Endodermal cell (in vitro differentiated cells): ENCODE data around the gene NCBP2. TPM values are rescaled to one million over a fixed set of nuclear protein-coding genes. Genes with fewer than 3 reads are reported as not detected.
A peak's percentile ranks its signal among the peaks of the same experiment; 100 is the strongest.

Experiments
- DNase-seq: peaks from one replicate; pipeline ENCODE4 v3.0.0-alpha.2; 2017
- H3K27ac ChIP-seq: 2 replicates; pipeline ENCODE4 v1.5.1; 2013; ENCODE audit warnings: mild to moderate bottlenecking, low read depth, low read length, moderate library complexity
- H3K27me3 ChIP-seq: 2 replicates; pipeline ENCODE4 v1.6.1; 2013; ENCODE audit warnings: mild to moderate bottlenecking, low read length, moderate library complexity; ENCODE audit not compliant: insufficient read depth, control insufficient read depth, poor library complexity, severe bottlenecking
- H3K36me3 ChIP-seq: 2 replicates; pipeline ENCODE4 v1.7.0; 2013; ENCODE audit warnings: mild to moderate bottlenecking, low read length, moderate library complexity; ENCODE audit not compliant: control insufficient read depth, insufficient read depth
- H3K4me1 ChIP-seq: one replicate; pipeline ENCODE4 v1.7.0; 2013; ENCODE audit warnings: low read length; ENCODE audit not compliant: control insufficient read depth, insufficient read depth
- H3K4me3 ChIP-seq: 2 replicates; pipeline ENCODE4 v1.5.1; 2013; ENCODE audit warnings: mild to moderate bottlenecking, low read length, moderate library complexity
- H3K9ac ChIP-seq: 2 replicates; pipeline ENCODE4 v1.6.1; 2013; ENCODE audit warnings: mild to moderate bottlenecking, low read length, moderate library complexity; ENCODE audit not compliant: poor library complexity, severe bottlenecking; ENCODE audit errors: extremely low read depth
- H3K9me3 ChIP-seq: 2 replicates; pipeline ENCODE4 v1.6.1; 2013; ENCODE audit warnings: mild to moderate bottlenecking, low read length, moderate library complexity; ENCODE audit not compliant: control insufficient read depth
- H3K27ac Mint-ChIP-seq: 2 replicates; pipeline ENCODE4 v1.8.0; 2020; ENCODE audit warnings: mixed read lengths
- H3K27me3 Mint-ChIP-seq: 2 replicates; pipeline ENCODE4 v1.8.0; 2021; ENCODE audit warnings: mild to moderate bottlenecking, mixed read lengths; ENCODE audit not compliant: insufficient read depth
- H3K36me3 Mint-ChIP-seq: 2 replicates; pipeline ENCODE4 v1.8.0; 2020; ENCODE audit warnings: low read depth, mixed read lengths
- H3K4me1 Mint-ChIP-seq: 2 replicates; pipeline ENCODE4 v1.8.0; 2020; ENCODE audit warnings: mixed read lengths
- H3K4me3 Mint-ChIP-seq: 2 replicates; pipeline ENCODE4 v1.8.0; 2020; ENCODE audit warnings: mild to moderate bottlenecking, moderate library complexity, mixed read lengths
- H3K9me3 Mint-ChIP-seq: 2 replicates; pipeline ENCODE4 v1.8.0; 2020; ENCODE audit warnings: mild to moderate bottlenecking, mixed read lengths
- CTCF ChIP-seq: fragments of 200-600 bp; sonication (generic); conservative IDR thresholded peaks from 2 replicates; pipeline ENCODE4 v1.5.0; 2021; ENCODE audit warnings: antibody characterized with exemption, mild to moderate bottlenecking
- WGBS, 2 experiments: methylation state at CpG; one replicate each; pipeline versions ENCODE4 v1.1.5 to v1.1.7; 2013; ENCODE audit warnings: missing lambda C conversion rate in 2 of 2, mixed read lengths in 1 of 2; ENCODE audit not compliant: insufficient coverage in 1 of 2, insufficient read length in 1 of 2; 5-methylcytosine and 5-hydroxymethylcytosine counted together
- total RNA-seq, 2 donors: library from RNA; stranded (reverse); fragmentation: NEBNext Ultra II Directional in 1 of 2; extraction: Animal tissue kit (Norgen Biotek cat#: 25700) in 1 of 2; gene quantifications; 2 replicates in 1 of 2; 3 replicates in 1 of 2; pipeline ENCODE4 v1.2.1, GENCODE V29; 2021

The NCBP2 gene
- total RNA-seq, 2 donors from 2014 or later: 74.9 to 97.3 TPM

- Mint-ChIP-seq H3K4me3 (no peak overlapping the region), H3K27me3 (no peaks in the 10 kb centered on the region), H3K4me1 (peaks cover 7% of the 10 kb centered on the region), H3K27ac (no peak overlapping the region), H3K9me3 (no peaks in the 10 kb centered on the region), H3K36me3 (no peaks in the 10 kb centered on the region)
- DNase-seq: peak; percentile 36
- WGBS, 2 experiments: 95 to 100% methylated on average over 8 to 10 of the region's 10 CpGs
- no peak overlapping the region for H3K9ac ChIP-seq
- H3K27me3 ChIP-seq: no peaks in the 10 kb centered on the region
- no peaks in the 10 kb centered on the region for H3K9me3 ChIP-seq
- TF ChIP-seq CTCF: no peak
- H3K36me3 ChIP-seq: no peaks in the 10 kb centered on the region
- H3K4me1 ChIP-seq: no peaks in the 10 kb centered on the region
- no peak overlapping the region for H3K4me3 ChIP-seq
- no peak overlapping the region for H3K27ac ChIP-seq
Observed at GRCh38 chr3:196990601-196991007, 48.3 kb upstream of the NCBP2 start.

- H3K4me3 Mint-ChIP-seq: no peak overlapping the region
- H3K27ac ChIP-seq: no peak overlapping the region
- no peaks in the 10 kb centered on the region for H3K36me3 ChIP-seq
- H3K27ac Mint-ChIP-seq: no peak overlapping the region
- H3K9ac ChIP-seq: no peak overlapping the region
- H3K36me3 Mint-ChIP-seq: no peaks in the 10 kb centered on the region
- H3K9me3 Mint-ChIP-seq: no peaks in the 10 kb centered on the region
- no peak overlapping the region for H3K4me3 ChIP-seq
- H3K9me3 ChIP-seq: no peaks in the 10 kb centered on the region
- peaks cover 7% of the 10 kb centered on the region for H3K4me1 Mint-ChIP-seq
- peak; percentile 46 for DNase-seq
- H3K27me3 ChIP-seq: no peaks in the 10 kb centered on the region
- no peak for TF ChIP-seq CTCF
- 90 to 95% methylated on average over 19 of the region's 19 CpGs for WGBS, 2 experiments
- H3K4me1 ChIP-seq: no peaks in the 10 kb centered on the region
- no peaks in the 10 kb centered on the region for H3K27me3 Mint-ChIP-seq
Observed at GRCh38 chr3:196989721-196990262, 47.5 kb upstream of the NCBP2 start.

- Histone ChIP-seq H3K4me1 (no peaks in the 10 kb centered on the region), H3K4me3 (no peak overlapping the region), H3K9ac (no peak overlapping the region), H3K27ac (no peak overlapping the region), H3K9me3 (peaks cover 6% of the 10 kb centered on the region), H3K27me3 (no peaks in the 10 kb centered on the region), H3K36me3 (no peaks in the 10 kb centered on the region)
- no peaks in the 10 kb centered on the region for H3K9me3 Mint-ChIP-seq
- H3K4me1 Mint-ChIP-seq: no peaks in the 10 kb centered on the region
- peak; percentile 69 for TF ChIP-seq CTCF
- H3K36me3 Mint-ChIP-seq: no peaks in the 10 kb centered on the region
- peak; percentile 85 for DNase-seq
- no peaks in the 10 kb centered on the region for H3K27me3 Mint-ChIP-seq
- no peak overlapping the region for H3K4me3 Mint-ChIP-seq
- 80 to 83% methylated on average over 9 to 12 of the region's 12 CpGs for WGBS, 2 experiments
- no peak overlapping the region for H3K27ac Mint-ChIP-seq
Observed at GRCh38 chr3:196988241-196989029, 46.1 kb upstream of the NCBP2 start.
